GM13976 (cell line): Measurements from ENCODE around the gene SP8.

Experiments used
- DNase-seq: peaks from one replicate; pipeline ENCODE4 v3.0.0; 2012; ENCODE audit warnings: low spot score
- CTCF ChIP-seq: IDR thresholded peaks from 2 replicates; pipeline ENCODE4 v1.5.1; 2012; ENCODE audit warnings: borderline replicate concordance, mild to moderate bottlenecking; ENCODE audit not compliant: insufficient read depth; ENCODE audit errors: extremely low read depth, missing control alignments, control extremely low read depth
- in situ Hi-C: fragments of 300-500 bp; cut with MboI; formaldehyde crosslinking; loops from one replicate; pipeline ENCODE4 v1.12.0; 2022; ENCODE audit warnings: low sequenced_read_pairs, mixed read lengths, inconsistent platforms; ENCODE audit not compliant: unreplicated experiment

SP8 gene

GRCh38 chr7:20777377-20778062 lies 9.2 kb downstream of the SP8 start:
- no peak for TF ChIP-seq CTCF
- no peak for DNase-seq
- in situ Hi-C loops, result loop anchor here (10.0 to 25.0 kb wide), 2 partner anchors 467 to 1665 kb away; partner anchors contain the start of gene TWIST1

GRCh38 chr7:20776942-20777341 lies 9.7 kb downstream of the SP8 start:
- in situ Hi-C loops, result loop anchor here (10.0 to 25.0 kb wide), 2 partner anchors 468 to 1665 kb away; partner anchors contain the start of gene TWIST1
- no peak for DNase-seq
- TF ChIP-seq CTCF, result no peak

GRCh38 chr7:20776214-20776911 lies 10.3 kb downstream of the SP8 start:
- DNase-seq, result no peak
- TF ChIP-seq CTCF, result no peak
- in situ Hi-C loops, result loop anchor here (10.0 to 25.0 kb wide), 2 partner anchors 468 to 1664 kb away; partner anchors contain the start of gene TWIST1

- DNase-seq, result no peak
- TF ChIP-seq CTCF, result no peak
- in situ Hi-C loops, result no loop called here
Observed at GRCh38 chr7:20754001-20754400, 32.7 kb downstream of the SP8 start.

- no peak for DNase-seq
- in situ Hi-C loops, result no loop called here
- TF ChIP-seq CTCF, result no peak
Observed at GRCh38 chr7:20749906-20750305, 36.8 kb downstream of the SP8 start.

GRCh38 chr7:20748853-20749252 lies 37.8 kb downstream of the SP8 start:
- no peak for TF ChIP-seq CTCF
- in situ Hi-C loops, result no loop called here
- no peak for DNase-seq
